GM19193 (cell line): ENCODE results near the gene NKX2-8.

Source experiments
- POLR2A ChIP-seq: IDR thresholded peaks from 4 replicates; pipeline ENCODE4 v1.6.1; 2011; ENCODE audit not compliant: insufficient read depth, insufficient read length; ENCODE audit errors: extremely low read depth

NKX2-8 gene

DNA sequence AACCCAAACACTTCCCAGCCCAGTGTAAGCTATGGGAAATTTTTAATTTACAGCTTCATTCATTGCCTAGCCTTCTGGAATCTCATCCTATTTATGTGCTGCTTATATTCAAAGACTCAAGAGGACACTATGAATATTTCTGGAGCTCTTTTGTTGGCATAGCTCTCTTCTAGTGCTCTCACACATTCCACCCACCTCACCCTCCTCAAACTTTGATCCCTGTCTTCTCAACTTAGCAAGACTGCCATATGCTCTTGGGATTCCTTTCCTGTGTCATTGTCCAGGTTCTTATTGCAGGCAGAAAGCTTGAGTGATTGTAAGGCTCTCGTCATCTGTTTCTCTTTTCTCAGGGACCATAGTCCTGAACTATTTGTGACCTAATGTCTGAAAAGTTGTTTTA lies 44.4 kb downstream of the NKX2-8 start:
- no peak for TF ChIP-seq POLR2A
